GM19455 (cell line): Measurements from ENCODE around the gene SURF1.

Experiments used
- ATAC-seq: cut with Tn5 transposase; IDR thresholded peaks from one replicate; pipeline ENCODE4 v1.9.1; 2021; ENCODE audit not compliant: unreplicated experiment

SURF1 gene

GRCh38 chr9:133366435-133366834, 10.1 kb upstream of the SURF1 start:
- ATAC-seq: no peak

GRCh38 chr9:133362359-133363044, 6.2 kb upstream of the SURF1 start:
- ATAC-seq: no peak

- ATAC-seq: no peak
Measured at GRCh38 chr9:133361507-133362092, 5.3 kb upstream of the SURF1 start.

- ATAC-seq: no peak
Measured at GRCh38 chr9:133360400-133361393, 4.4 kb upstream of the SURF1 start.

- no peak for ATAC-seq
Measured at GRCh38 chr9:133359399-133360175, 3.3 kb upstream of the SURF1 start.

- no peak for ATAC-seq
Measured at GRCh38 chr9:133357656-133358055, 1.4 kb upstream of the SURF1 start.

GRCh38 chr9:133355881-133356357, 368 bp downstream of the SURF1 start:
- no peak for ATAC-seq

GRCh38 chr9:133354766-133355165, 1.5 kb downstream of the SURF1 start:
- ATAC-seq: no peak

- ATAC-seq: no peak
Measured at GRCh38 chr9:133353548-133353947, 2.7 kb downstream of the SURF1 start.

- no peak for ATAC-seq
Measured at GRCh38 chr9:133352635-133353340, 3.5 kb downstream of the SURF1 start.

GRCh38 chr9:133351908-133352634, 4.2 kb downstream of the SURF1 start:
- no peak for ATAC-seq

- no peak for ATAC-seq
Measured at GRCh38 chr9:133351526-133351907, 4.8 kb downstream of the SURF1 start.

GRCh38 chr9:133349965-133350616, 6.2 kb downstream of the SURF1 start:
- ATAC-seq: no peak

- no peak for ATAC-seq
Measured at GRCh38 chr9:133348718-133349573, 7.3 kb downstream of the SURF1 start.

- peak; percentile 73 for ATAC-seq
Measured at GRCh38 chr9:133347985-133348717, 8.1 kb downstream of the SURF1 start, which contains the start of the genes MED22 and RPL7A. Gene MED22 (minus strand): TSS chr9:133348131. CDS start chr9:133346662, 1,469 bp downstream. Gene RPL7A (plus strand): TSS chr9:133348218. CDS start chr9:133348244, 26 bp downstream.

- ATAC-seq: peak; percentile 36
Measured at GRCh38 chr9:133347515-133347984, 8.7 kb downstream of the SURF1 start.
